NCI-H82 treated with DMSO at 0.1 percent for 48 hours (cell line): ENCODE results near the gene HOXD9.

Experiments
- DNase-seq: peaks from one replicate; lab custom pipeline; 2025; ENCODE audit not compliant: unreplicated experiment; lab: John Stamatoyannopoulos, UW

Gene HOXD9

DNA sequence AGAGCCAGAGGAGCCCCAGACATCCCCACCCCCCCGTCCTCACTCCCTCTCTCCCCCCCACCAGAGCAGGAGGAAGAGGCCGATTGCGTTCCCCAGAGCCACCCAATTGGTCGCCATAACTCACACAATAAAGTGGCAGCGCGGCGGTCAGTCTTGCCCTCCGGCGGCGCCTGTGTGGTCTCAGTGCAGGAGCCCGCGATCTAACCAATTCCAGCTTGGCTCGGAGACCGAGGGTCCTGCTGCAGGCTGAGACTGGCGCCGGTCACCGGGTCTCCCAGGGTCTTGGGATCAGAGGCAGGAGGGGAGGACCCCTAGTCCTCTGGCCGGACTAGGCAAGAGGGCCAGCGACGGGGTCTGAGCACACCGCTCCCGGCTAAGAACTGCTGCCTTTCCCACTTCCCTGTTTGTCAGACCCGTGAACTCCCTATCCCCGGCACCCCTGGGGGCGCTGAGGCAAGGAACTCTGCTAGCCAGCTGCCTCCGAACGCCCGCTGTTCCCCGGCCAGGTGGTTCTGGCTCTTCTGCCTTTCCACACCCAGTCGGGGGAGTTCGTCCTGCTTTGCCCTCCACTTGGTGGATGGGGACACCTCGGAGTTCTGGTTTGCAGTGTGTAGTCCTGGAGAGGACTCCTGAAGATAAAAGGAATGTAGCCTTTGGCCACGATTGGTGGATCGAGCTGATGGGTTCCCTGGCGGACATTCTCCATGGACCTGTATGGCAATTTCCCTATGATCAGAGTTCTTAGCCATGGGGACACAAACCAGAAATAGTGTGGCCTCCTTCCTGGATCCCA lies 24.0 kb upstream of the HOXD9 start:
- DNase-seq: no peak

DNA sequence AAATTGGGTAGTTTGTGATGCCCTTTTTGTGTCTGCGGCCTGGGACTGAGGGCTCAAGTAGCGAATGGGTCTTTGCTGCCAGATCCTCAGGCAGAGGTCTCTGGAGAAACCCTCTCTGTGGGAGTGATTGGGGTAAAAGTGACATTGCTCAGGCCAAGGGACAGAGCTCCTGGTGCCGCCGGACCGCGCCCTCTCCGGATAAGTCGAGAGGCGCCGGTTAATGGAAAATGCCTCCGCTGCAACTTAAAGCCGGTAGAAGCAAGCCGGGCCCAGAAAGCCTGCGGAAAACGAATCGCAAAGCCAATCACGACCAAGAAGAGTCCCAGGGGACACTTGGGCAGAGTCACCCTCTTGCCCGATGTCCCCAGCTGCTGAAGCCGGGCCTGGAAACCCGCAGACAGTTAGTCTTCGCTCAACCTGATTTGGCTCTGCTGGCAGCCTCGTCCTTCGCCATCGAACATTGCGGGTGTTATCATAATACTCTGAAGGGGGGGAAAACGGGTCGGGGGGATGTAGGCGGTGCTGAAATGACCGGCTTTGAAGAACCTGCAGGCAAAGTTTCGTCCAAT lies 23.3 kb upstream of the HOXD9 start:
- no peak for DNase-seq

DNA sequence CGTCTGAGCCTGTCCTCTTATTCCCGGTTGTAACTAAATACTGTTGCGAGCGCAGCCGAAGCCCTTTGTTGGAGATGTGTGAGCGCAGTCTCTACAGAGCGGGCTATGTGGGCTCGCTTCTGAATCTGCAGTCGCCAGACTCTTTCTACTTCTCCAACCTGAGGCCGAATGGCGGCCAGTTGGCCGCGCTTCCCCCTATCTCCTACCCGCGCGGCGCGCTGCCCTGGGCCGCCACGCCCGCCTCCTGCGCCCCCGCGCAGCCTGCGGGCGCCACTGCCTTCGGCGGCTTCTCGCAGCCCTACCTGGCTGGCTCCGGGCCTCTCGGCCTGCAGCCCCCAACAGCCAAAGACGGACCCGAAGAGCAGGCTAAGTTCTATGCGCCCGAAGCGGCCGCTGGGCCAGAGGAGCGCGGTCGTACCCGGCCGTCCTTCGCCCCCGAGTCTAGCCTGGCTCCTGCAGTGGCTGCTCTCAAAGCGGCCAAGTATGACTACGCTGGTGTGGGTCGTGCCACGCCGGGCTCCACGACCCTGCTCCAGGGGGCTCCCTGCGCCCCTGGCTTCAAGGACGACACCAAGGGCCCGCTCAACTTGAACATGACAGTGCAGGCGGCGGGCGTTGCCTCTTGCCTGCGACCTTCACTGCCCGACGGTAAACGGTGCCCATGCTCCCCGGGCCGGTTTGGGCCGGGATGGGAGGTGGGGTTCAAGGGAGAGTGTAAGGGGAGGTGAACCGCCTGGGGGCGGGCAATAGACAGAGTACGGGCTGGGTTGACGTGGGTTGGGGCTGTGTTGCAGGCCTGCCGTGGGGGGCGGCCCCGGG lies 22.6 kb upstream of the HOXD9 start, which contains the start of gene HOXD12:
HOXD12 (plus strand) TSS at position 68 of the 819 bp plus-strand sequence; CDS start at position 75, 7 bp downstream.
- DNase-seq: no peak

DNA sequence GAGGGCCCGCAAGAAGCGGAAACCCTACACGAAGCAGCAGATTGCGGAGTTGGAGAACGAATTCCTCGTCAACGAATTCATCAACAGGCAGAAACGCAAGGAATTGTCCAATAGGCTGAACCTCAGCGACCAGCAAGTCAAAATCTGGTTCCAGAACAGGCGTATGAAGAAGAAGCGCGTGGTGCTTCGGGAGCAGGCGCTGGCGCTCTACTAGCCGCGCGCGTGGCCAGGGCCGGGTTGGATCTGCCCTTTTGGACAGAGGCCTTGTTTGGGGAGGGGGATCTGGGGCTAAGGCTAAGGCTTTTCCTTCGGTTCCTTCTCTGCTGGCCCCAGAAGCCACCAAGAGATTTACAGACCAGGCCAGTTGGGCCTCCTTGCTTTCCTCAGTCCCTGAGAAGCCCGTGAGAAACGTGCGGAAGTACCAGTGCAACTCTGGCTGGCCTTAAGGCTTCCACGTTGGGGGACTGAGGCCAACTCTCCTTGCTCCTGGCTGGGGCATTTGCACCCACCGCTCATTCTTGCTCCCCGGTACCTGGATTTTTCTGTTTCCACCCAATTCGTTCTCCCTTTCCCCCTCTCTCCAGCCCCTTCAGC lies 21.9 kb upstream of the HOXD9 start:
- DNase-seq: no peak

DNA sequence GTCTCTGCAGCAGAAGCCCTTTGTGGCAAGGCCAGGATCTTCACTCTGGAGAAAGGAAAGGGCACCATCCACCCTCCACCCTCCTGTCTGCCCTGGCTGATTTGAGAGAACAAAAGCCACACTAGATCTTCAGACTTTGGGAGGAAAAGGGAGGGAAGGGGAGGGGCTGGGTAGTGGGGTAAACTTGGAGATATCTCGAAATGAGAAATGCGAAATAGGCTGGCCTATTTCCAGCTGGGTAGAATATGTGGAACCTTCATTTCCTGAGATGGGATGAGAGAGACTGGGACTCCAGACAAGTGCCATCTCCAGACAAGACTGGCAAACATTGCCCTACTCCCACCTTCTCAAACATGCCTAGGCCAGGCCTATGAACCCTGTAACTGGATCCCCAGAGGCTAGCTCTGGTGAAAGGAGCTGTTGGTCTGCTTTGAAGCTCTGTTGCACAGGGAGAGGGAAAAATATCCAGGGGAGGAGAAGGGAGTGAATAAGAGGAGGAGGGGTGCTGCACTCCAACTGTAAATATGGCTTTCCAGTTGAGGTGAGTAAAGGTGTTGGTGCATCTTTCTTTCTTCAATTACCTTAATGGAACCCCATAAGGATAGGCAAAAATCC lies 21.2 kb upstream of the HOXD9 start:
- no peak for DNase-seq

DNA sequence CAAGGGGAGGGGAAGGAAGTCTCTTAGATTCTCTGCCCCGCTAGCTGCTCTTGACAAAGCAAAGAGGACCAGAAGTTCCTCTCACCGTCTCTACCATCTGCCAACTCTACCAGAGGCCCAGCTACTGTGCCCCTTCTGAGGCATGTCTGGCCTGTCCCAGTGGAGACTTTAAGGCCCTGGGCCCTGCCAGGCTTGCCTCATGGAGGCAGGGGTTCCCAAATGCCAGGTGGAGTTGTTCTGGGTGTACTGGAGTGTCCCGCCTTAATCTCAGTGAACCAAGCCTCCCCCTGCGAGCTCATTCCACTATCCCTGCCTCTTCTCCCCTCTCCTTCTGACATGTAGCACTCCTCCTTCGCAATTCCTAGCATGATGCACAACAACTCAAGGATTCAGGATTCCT lies 20.7 kb upstream of the HOXD9 start:
- no peak for DNase-seq

DNA sequence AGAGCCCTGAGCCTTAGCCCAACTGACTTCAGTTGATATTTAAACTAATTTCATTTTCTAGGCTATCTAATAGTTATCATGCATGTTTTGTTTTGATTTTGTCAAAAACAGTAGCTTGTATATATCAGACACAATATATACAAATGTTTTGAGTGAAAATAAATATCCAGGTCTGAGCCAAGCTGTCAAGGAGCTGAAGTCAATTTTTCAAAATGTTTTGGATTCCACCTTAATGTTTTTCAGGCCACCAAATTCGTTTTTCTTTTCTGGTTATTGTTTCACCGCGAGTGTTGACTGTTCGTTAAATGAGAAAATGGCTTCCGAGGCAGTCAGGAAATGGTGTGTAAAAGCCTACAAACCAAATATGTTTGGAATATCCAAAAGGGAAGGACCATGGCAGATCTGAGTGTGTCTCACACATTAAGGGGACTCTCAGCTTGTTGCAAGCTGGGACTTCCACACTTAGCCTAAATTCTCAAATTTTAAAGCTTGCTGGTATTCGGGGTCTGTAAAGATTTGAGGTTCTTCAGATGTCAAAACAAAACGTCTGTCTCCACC lies 20.1 kb upstream of the HOXD9 start:
- no peak for DNase-seq

DNA sequence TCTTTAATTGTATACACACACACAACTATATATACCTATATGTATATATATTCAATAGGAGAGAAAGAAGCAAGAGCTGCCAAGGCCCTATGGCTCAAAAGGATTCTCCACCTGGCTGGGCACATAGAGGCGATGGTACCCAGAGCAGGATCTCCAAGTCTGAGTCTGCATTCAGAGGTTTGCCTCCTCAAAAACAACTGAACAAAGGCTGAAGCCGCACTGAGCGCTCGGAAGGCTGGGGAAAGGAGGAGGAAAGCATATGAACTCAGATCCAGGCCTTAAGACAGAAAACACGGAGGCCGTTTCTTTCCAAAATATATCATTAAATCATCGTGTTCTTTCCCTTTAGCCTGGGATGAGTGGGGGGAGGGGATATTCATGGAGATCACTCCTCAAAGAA lies 19.3 kb upstream of the HOXD9 start:
- DNase-seq: no peak

DNA sequence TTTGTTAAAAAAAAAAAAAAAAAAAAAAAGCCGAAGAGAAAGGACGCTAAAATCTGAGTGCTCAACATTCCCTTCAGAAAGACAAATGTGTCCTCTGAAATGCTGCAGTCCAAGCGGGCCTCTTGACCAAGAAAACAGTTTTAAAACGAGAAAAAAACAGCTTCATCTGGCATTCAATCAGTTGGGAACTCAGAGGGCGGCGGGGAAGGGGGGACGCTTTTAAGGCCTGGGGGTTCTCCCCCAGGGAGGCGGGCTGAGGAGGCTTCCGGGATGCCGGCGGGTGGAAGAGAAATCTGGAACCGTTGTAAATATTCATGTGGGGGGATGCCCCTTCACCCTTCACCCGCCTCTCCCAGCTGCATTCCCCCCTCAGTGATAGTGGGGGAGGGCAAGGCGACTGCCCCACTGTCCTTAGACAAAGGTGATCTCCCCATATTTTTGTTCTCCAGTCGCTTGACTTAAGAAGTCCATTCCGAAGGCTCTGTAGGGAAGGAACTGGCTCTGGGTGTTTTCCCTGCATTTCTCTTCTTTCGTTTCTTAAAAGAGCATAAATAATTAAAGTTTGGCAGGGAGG lies 18.7 kb upstream of the HOXD9 start:
- DNase-seq: no peak

DNA sequence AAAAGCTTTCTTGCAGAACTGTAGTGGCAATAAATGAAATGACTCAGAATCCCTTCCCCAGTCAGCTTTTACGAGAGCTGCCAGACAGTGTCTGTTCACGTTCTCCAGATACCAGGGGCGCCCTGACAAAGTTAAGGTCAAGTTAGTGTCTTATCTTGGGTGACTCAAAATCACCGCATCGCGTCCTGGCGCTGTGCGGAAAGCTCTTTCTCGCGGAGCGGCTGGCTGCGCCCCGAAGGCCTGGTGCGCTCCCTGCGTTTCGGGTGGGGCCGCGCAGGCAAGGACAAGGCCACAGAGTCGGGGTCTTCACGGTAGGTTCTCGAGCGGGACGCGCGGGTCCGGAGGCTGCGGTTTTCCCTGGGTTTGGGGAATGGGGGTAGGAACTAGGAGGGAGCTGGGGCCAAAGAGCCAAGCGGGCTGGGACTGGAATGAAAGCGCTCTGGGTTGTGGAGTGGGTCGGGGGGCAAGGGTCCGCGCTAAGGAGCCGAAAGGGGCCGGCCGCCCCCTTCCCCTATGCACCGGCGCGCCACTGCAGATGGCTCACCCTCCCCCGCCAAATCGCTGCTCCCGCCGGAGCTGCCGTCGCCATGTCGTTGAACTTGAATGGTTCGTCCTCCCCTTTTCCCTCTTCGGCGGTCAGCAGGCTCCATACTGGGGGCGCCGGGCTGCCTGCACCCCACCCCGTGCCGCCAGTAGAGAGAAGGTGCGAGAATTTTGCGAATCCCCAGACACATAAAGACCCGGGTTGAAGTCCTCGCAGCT lies 18.0 kb upstream of the HOXD9 start:
- DNase-seq: no peak

DNA sequence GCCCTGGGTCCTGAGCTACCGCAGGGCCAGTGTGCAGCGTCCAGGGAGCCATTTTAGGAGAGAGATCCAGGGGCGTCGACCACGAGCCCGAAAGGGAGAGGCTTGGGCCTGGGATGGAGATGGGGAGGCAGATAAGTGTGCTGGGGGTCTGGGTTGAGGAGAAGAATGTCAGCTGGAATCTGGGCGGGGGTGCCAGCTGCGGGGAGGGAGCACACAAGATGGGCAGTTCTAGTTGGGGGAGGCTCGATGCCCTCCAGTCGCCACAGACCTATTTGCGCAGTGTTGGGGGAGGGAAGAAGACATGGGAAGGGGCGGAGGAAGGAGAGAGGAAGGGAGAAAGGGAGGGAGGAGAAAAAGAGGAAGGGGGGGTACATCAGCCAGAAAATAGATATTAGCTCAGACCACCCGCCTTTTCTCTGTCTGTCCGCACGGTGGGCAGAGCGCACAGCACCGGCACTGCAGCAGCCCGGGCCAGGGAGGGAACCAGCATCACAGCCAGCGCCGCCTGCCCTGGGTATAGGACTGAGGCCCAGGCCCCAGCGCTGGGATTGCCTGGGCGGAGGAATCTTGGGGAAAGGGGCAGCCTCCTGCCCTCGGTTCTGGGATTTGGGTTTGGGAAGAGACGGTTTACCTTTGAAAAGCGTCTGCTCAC lies 17.3 kb upstream of the HOXD9 start:
- DNase-seq: no peak

DNA sequence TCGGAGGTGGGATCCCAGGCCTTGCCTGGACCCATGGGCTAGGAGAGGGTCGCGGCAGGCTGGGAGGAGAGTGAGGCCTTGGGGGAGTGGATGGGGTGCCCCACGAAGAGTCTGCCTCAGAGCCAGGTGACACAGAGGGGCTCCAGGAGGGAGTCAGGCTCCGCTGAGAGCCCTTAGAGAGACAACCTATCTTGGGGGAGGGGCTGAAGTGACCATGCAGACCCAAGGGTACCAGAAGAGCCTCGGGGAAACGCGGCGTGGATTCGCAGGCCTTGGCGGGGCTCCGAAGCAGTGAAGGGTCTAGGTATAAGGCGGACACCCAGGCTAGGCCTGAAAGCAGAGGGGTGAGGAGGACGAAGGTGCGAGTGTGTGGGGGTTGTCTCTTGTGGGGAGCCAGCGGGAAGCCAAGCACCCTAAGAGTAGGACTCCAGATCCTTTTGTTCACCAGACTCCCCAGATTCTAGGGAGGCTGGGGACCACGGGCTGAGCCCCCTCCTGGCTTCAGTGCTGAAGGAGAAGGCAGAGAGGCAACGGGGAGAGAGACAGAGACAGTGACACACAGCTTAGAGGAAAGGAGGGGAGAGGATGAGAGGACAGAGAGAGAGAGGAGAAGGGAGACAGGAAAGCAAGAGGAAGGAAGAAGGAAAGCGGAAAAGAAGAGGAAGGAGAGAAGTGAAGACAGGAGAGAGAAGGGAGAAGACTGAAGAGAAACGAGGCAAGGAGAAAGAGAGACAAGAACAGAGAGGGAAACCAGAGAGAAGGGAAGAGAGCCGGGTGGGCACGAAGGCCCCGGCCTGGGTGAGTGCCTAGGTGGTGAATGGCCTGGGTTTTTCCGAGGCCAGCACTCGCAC lies 16.6 kb upstream of the HOXD9 start:
- DNase-seq: no peak

DNA sequence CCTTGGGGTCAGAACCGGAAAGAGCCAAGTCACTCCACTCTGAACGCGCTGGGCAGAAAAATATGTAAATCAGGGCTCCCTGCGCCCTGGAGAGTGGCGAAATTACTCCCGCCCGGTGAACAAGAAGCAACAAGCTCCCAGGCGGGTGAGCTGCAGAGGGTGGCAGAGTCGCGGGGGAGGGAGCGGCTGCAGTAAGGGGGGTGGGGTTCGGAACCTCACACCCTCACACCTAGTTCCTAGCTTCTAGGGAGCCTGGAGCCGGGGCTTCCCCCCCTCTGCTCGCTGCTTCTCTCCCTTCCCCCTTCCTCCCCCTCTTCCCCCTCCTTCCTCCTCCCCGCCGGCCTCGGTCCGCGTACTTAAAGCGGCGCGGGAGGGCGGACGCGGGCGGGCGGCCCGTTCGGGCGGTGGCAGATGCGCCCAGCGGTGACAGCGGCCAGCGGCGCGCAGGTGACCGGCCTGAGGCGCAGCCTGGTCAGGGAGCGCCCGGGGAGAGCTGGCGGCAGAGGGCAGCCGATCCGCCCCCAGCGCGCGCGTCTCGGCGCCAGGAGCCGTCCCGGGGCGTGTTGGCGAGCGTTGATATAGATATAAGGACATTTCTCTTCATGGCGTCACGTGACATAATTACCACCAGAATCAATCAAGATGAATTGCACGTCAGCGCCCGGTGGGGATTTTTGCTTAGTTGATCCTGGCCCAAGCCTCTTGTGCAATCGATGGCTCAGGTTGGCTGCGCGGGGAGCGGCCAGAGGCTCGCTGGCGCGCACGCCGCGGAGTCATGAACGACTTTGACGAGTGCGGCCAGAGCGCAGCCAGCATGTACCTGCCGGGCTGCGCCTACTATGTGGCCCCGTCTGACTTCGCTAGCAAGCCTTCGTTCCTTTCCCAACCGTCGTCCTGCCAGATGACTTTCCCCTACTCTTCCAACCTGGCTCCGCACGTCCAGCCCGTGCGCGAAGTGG lies 15.7 kb upstream of the HOXD9 start, which contains the start of gene HOXD11:
HOXD11 (plus strand) TSS at position 700 of the 959 bp plus-strand sequence; CDS start at position 776, 76 bp downstream.
- no peak for DNase-seq

DNA sequence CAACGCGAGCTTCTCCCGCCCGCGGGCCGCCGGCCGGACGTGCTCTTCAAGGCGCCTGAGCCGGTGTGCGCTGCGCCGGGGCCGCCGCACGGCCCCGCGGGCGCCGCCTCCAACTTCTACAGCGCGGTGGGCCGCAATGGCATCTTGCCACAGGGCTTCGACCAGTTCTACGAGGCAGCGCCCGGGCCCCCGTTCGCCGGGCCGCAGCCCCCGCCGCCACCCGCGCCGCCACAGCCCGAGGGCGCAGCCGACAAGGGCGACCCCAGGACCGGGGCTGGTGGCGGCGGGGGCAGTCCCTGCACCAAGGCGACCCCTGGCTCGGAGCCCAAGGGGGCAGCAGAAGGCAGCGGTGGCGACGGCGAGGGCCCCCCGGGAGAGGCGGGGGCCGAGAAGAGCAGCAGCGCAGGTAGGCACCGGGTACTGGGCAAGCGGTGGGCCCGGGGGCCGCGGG lies 14.8 kb upstream of the HOXD9 start:
- no peak for DNase-seq

DNA sequence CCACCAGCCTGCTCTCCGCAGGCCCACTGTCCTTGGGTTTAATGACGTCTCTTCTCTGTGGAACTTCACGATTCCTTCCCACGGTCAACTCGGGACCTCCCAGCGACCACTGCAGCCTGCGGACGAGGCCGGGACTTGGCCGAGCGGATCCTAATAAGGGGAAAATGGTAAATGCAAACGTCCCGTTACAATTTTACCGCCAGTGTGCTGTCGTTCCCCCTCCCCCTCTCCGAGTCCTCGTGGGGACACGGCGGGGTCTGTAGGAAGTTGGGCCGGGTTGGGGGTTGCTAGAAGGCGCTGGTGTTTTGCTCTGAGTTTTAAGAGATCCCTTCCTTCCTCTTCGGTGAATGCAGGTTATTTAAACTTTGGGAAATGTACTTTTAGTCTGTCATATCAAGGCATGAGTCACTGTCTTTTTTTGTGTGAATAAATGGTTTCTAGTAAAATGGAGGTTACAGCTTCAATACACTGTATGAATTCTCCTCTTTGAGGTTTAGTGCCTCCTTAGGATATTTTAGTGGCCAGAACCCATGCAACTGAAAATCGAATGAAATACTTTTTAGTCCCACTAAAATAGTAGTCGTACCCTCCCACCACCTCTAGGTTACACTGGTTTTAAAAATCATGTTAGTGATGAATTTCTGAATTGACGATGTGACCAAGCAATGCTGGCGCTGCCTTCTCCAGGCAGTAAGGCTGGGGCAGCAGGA lies 13.2 kb upstream of the HOXD9 start:
- DNase-seq: no peak

DNA sequence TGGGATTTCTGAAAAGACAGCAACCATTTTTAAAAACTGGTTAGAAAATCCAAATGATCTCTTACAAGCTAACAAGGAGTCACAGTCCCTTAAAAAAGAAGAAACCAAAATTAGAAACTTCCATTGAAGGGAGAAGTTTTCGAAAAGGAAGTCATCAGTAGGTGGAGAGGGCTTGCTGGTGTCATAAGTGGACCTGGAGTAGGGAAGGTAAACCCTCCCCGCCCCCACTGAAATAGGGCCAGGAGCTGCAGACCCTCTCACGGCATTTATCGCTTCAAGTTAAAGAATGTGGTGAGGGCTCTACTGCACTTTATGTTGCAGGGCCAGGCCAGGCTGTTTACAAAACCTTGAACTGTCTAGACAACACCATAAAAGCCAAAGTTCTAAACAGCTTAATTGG lies 12.6 kb upstream of the HOXD9 start:
- DNase-seq: no peak
